ENCODE data around the gene TEX44. TPM values are rescaled to one million over a fixed set of nuclear protein-coding genes. Genes with fewer than 3 reads are reported as not detected.
A peak's percentile ranks its signal among the peaks of the same experiment; 100 is the strongest.

Gene TEX44
- total RNA-seq, 1 donor: not detected

GRCh38 chr2:231611273-231612108 lies 18.8 kb downstream of the TEX44 start:
- H3K4me3 ChIP-seq (ENCODE audit: low read depth, low read length): no peak overlapping the region
- peak; percentile 60 for DNase-seq (ENCODE audit: low read depth)
- TF ChIP-seq CTCF (IDR thresholded peaks at IDR 0.05; ENCODE audit: insufficient read depth, low read depth, low read length): peak; percentile 39

GRCh38 chr2:231612109-231612455 lies 19.4 kb downstream of the TEX44 start:
- H3K4me3 ChIP-seq (ENCODE audit: low read depth, low read length): no peak overlapping the region
- peak; percentile 71 for DNase-seq (ENCODE audit: low read depth)
- no peak for TF ChIP-seq CTCF (IDR thresholded peaks at IDR 0.05; ENCODE audit: insufficient read depth, low read depth, low read length)

GRCh38 chr2:231612456-231613330 lies 20.0 kb downstream of the TEX44 start:
- DNase-seq (ENCODE audit: low read depth): peak; percentile 93
- TF ChIP-seq CTCF (IDR thresholded peaks at IDR 0.05; ENCODE audit: insufficient read depth, low read depth, low read length): peak; percentile 94
- H3K4me3 ChIP-seq (ENCODE audit: low read depth, low read length): no peak overlapping the region

GRCh38 chr2:231613331-231613662 lies 20.6 kb downstream of the TEX44 start:
- DNase-seq (ENCODE audit: low read depth): peak; percentile 32
- no peak for TF ChIP-seq CTCF (IDR thresholded peaks at IDR 0.05; ENCODE audit: insufficient read depth, low read depth, low read length)
- H3K4me3 ChIP-seq (ENCODE audit: low read depth, low read length): no peak overlapping the region

- peak; percentile 92 for DNase-seq (ENCODE audit: low read depth)
- peak; percentile 18 for TF ChIP-seq CTCF (IDR thresholded peaks at IDR 0.05; ENCODE audit: insufficient read depth, low read depth, low read length)
- H3K4me3 ChIP-seq (ENCODE audit: low read depth, low read length): peak overlapping the region; percentile 50
Measured at GRCh38 chr2:231613663-231614558, 21.2 kb downstream of the TEX44 start.

GRCh38 chr2:231614559-231615057 lies 21.9 kb downstream of the TEX44 start:
- no peak for TF ChIP-seq CTCF (IDR thresholded peaks at IDR 0.05; ENCODE audit: insufficient read depth, low read depth, low read length)
- DNase-seq (ENCODE audit: low read depth): no peak
- H3K4me3 ChIP-seq (ENCODE audit: low read depth, low read length): peak overlapping the region; percentile 50
